Mucosa of rectum (tissue), 2 donors: ENCODE results near the gene SLC37A4.
A peak's percentile ranks its signal among the peaks of the same experiment; 100 is the strongest.

ENCODE experiments used
- H3K27ac ChIP-seq, 2 donors: one replicate each; pipeline ENCODE4 v1.7.0; 2013; ENCODE audit warnings: inconsistent platforms in 2 of 2, low read depth in 2 of 2, low read length in 2 of 2
- H3K27me3 ChIP-seq, 2 donors: one replicate each; pipeline ENCODE4 v1.7.0; 2013; ENCODE audit warnings: low read length in 2 of 2; ENCODE audit not compliant: control insufficient read depth in 2 of 2, insufficient read depth in 2 of 2
- H3K36me3 ChIP-seq, 2 donors: one replicate each; pipeline ENCODE4 v1.7.0; 2013; ENCODE audit warnings: low read length in 2 of 2; ENCODE audit not compliant: control insufficient read depth in 2 of 2, insufficient read depth in 2 of 2
- H3K4me1 ChIP-seq, 2 donors: one replicate each; pipeline ENCODE4 v1.7.0; 2013; ENCODE audit warnings: low read length in 2 of 2, mild to moderate bottlenecking in 1 of 2; ENCODE audit not compliant: control insufficient read depth in 2 of 2, insufficient read depth in 2 of 2
- H3K4me3 ChIP-seq, 2 donors: one replicate each; pipeline ENCODE4 v1.7.0; 2013; ENCODE audit warnings: low read length in 2 of 2
- H3K9ac ChIP-seq, 2 donors: one replicate each; pipeline ENCODE4 v1.7.0; 2013; ENCODE audit warnings: low read length in 2 of 2, low read depth in 1 of 2, mild to moderate bottlenecking in 1 of 2
- H3K9me3 ChIP-seq, 2 donors: one replicate each; pipeline ENCODE4 v1.7.0; 2013; ENCODE audit warnings: low read length in 2 of 2; ENCODE audit not compliant: control insufficient read depth in 2 of 2
- donor health status: healthy.
- donor health status: Normal muscosa, but diverticular disease.

The SLC37A4 gene

GRCh38 chr11:119028346-119029068, 2.2 kb downstream of the SLC37A4 start:
- peaks cover 27 to 31% of the 10 kb centered on the region in 2 donors for H3K36me3 ChIP-seq
- peak overlapping the region; percentile 80 to 91 for H3K4me3 ChIP-seq
- H3K27ac ChIP-seq, result peak overlapping the region; percentile 90 to 93
- no peaks in the 10 kb centered on the region for H3K27me3 ChIP-seq
- peak overlapping the region; percentile 43 to 96 for H3K9ac ChIP-seq
- H3K4me1 ChIP-seq, result peaks cover 39 to 45% of the 10 kb centered on the region in 2 donors
- H3K9me3 ChIP-seq, result no peaks in the 10 kb centered on the region

GRCh38 chr11:119027561-119028345, 2.9 kb downstream of the SLC37A4 start:
- H3K4me3 ChIP-seq, result peak overlapping the region; percentile 51 to 91
- peaks cover 39 to 45% of the 10 kb centered on the region in 2 donors for H3K4me1 ChIP-seq
- no peak overlapping the region for H3K27ac ChIP-seq
- H3K9ac ChIP-seq, result no peak overlapping the region
- peaks cover 31 to 38% of the 10 kb centered on the region in 2 donors for H3K36me3 ChIP-seq
- H3K27me3 ChIP-seq, result no peaks in the 10 kb centered on the region
- no peaks in the 10 kb centered on the region for H3K9me3 ChIP-seq

GRCh38 chr11:119026970-119027369, 3.7 kb downstream of the SLC37A4 start:
- Histone ChIP-seq H3K9me3 (no peaks in the 10 kb centered on the region), H3K27me3 (no peaks in the 10 kb centered on the region), H3K4me3 (peak overlapping the region in 1 of 2 donors; percentile 38), H3K4me1 (peaks cover 39 to 50% of the 10 kb centered on the region in 2 donors), H3K36me3 (peaks cover 31 to 43% of the 10 kb centered on the region in 2 donors), H3K9ac (no peak overlapping the region), H3K27ac (no peak overlapping the region)

- Histone ChIP-seq H3K4me3 (no peak overlapping the region), H3K27me3 (no peaks in the 10 kb centered on the region), H3K4me1 (peaks cover 44 to 58% of the 10 kb centered on the region in 2 donors), H3K36me3 (peaks cover 31 to 50% of the 10 kb centered on the region in 2 donors), H3K9ac (no peak overlapping the region), H3K9me3 (no peaks in the 10 kb centered on the region), H3K27ac (no peak overlapping the region)
Observed at GRCh38 chr11:119025978-119026766, 4.5 kb downstream of the SLC37A4 start.

GRCh38 chr11:119025541-119025940, 5.1 kb downstream of the SLC37A4 start:
- Histone ChIP-seq H3K27ac (no peak overlapping the region), H3K27me3 (no peaks in the 10 kb centered on the region), H3K36me3 (peaks cover 31 to 50% of the 10 kb centered on the region in 2 donors), H3K9me3 (no peaks in the 10 kb centered on the region), H3K4me1 (peaks cover 45 to 58% of the 10 kb centered on the region in 2 donors), H3K4me3 (no peak overlapping the region), H3K9ac (no peak overlapping the region)

- Histone ChIP-seq H3K9ac (no peak overlapping the region), H3K27me3 (no peaks in the 10 kb centered on the region), H3K4me3 (no peak overlapping the region), H3K4me1 (peaks cover 49 to 61% of the 10 kb centered on the region in 2 donors), H3K36me3 (peaks cover 31 to 50% of the 10 kb centered on the region in 2 donors), H3K9me3 (no peaks in the 10 kb centered on the region), H3K27ac (no peak overlapping the region)
Observed at GRCh38 chr11:119025099-119025473, 5.6 kb downstream of the SLC37A4 start.

GRCh38 chr11:119024430-119025098, 6.1 kb downstream of the SLC37A4 start:
- no peaks in the 10 kb centered on the region for H3K27me3 ChIP-seq
- peaks cover 31 to 50% of the 10 kb centered on the region in 2 donors for H3K36me3 ChIP-seq
- H3K4me3 ChIP-seq, result no peak overlapping the region
- peaks cover 49 to 60% of the 10 kb centered on the region in 2 donors for H3K4me1 ChIP-seq
- H3K9ac ChIP-seq, result no peak overlapping the region
- no peaks in the 10 kb centered on the region for H3K9me3 ChIP-seq
- H3K27ac ChIP-seq, result no peak overlapping the region

GRCh38 chr11:119023741-119024140, 6.9 kb downstream of the SLC37A4 start:
- Histone ChIP-seq H3K27ac (no peak overlapping the region), H3K36me3 (peaks cover 31 to 50% of the 10 kb centered on the region in 2 donors), H3K4me1 (peaks cover 41 to 55% of the 10 kb centered on the region in 2 donors), H3K4me3 (no peak overlapping the region), H3K9ac (no peak overlapping the region), H3K9me3 (no peaks in the 10 kb centered on the region), H3K27me3 (no peaks in the 10 kb centered on the region)

- H3K27ac ChIP-seq, result peak overlapping the region; percentile 11 to 68
- peak overlapping the region; percentile 2 to 6 for H3K4me3 ChIP-seq
- peaks cover 25 to 51% of the 10 kb centered on the region in 2 donors for H3K36me3 ChIP-seq
Observed at GRCh38 chr11:119021631-119022030, 9.0 kb downstream of the SLC37A4 start.

More at GRCh38 chr11:119021631-119022030, 9.0 kb downstream of the SLC37A4 start:
- Histone ChIP-seq H3K4me1 (peaks cover 29 to 40% of the 10 kb centered on the region in 2 donors), H3K27me3 (no peaks in the 10 kb centered on the region), H3K9me3 (no peaks in the 10 kb centered on the region), H3K9ac (no peak overlapping the region)
